ENCODE results near the gene SMG6.

SMG6 gene

GRCh38 chr17:2060681-2061440 is 242.7 kb downstream of the SMG6 start:
- peak; percentile 50 for DNase-seq (ENCODE audit: low read depth)

- no peak for DNase-seq (ENCODE audit: low read depth)
These were observed 243.3 kb downstream of the SMG6 start for GRCh38 chr17:2060385-2060658.

- no peak for DNase-seq (ENCODE audit: low read depth)
These were observed 243.8 kb downstream of the SMG6 start for GRCh38 chr17:2059547-2060384.

GRCh38 chr17:2058586-2059546 is 244.7 kb downstream of the SMG6 start:
- peak; percentile 82 for DNase-seq (ENCODE audit: low read depth)

- DNase-seq (ENCODE audit: low read depth), result peak; percentile 67
These were observed 245.6 kb downstream of the SMG6 start for GRCh38 chr17:2057760-2058585.

GRCh38 chr17:2057175-2057759 is 246.3 kb downstream of the SMG6 start:
- peak; percentile 62 for DNase-seq (ENCODE audit: low read depth)

GRCh38 chr17:2056206-2057174 is 247.1 kb downstream of the SMG6 start:
- peak; percentile 77 for DNase-seq (ENCODE audit: low read depth)

GRCh38 chr17:2055292-2056205 is 248.0 kb downstream of the SMG6 start:
- peak; percentile 74 for DNase-seq (ENCODE audit: low read depth)

- peak; percentile 84 for DNase-seq (ENCODE audit: low read depth)
These were observed 248.9 kb downstream of the SMG6 start, which contains the start of gene HIC1 for GRCh38 chr17:2054512-2055291. Gene HIC1, plus strand, starts transcription at chr17:2055103. Its CDS starts 1,588 bp downstream, at chr17:2056691.

- no peak for DNase-seq (ENCODE audit: low read depth)
These were observed 249.4 kb downstream of the SMG6 start for GRCh38 chr17:2054262-2054511.

- peak; percentile 81 for DNase-seq (ENCODE audit: low read depth)
These were observed 250.0 kb downstream of the SMG6 start for GRCh38 chr17:2053380-2054261.

GRCh38 chr17:2051933-2052559 is 251.5 kb downstream of the SMG6 start:
- DNase-seq (ENCODE audit: low read depth), result no peak

- DNase-seq (ENCODE audit: low read depth), result peak; percentile 61
These were observed 252.3 kb downstream of the SMG6 start for GRCh38 chr17:2051061-2051932.

- DNase-seq (ENCODE audit: low read depth), result peak; percentile 70
These were observed 253.1 kb downstream of the SMG6 start for GRCh38 chr17:2050300-2051060.
